HG03060 (cell line): ENCODE measurements around the gene SNRK.

Experiments used
- ATAC-seq: cut with Tn5 transposase; IDR thresholded peaks from one replicate; pipeline ENCODE4 v1.9.1; 2021; ENCODE audit warnings: low read depth, moderate number of reproducible peaks; ENCODE audit not compliant: unreplicated experiment

The SNRK gene

DNA sequence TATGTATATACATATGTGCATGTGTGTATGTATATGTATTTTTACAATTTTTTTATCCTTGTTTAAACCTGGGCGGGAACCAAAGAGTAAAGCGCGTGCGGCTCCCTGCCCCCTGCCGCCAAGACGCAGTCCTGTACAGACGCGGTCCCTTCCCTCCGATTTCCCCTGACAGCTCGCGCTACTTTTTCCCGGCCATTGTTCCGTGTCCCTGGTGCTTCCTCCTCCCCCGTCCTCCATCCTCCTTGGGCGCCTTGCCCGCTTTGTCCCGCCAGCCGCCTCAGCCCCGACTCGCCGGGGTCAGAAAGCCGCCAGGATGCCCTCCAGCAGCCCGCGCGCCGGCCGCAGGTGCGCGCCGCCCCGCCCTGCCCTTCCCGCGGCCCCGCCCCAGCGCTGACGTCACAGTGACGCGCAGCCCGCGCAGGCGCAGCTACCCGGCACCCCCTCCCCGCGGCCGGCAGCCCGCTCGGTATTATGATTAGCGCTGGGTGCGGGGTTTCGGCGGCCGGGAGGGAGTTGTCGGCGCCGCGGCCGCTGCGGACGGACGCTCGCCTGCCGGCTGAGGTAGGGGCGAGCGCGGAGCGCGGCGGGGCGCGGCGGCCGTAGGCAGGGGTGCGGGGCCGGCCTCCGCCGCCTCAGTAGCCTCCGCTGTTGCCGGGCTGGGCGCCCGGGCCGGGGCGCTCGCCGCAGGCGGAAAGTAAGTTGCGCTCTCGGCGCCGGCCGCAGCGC, at the start of gene SNRK:
Gene SNRK (plus strand): TSS at position 426 of the 726 bp plus-strand sequence. CDS start 16,664 bp downstream, outside the sequence.
- no peak for ATAC-seq

DNA sequence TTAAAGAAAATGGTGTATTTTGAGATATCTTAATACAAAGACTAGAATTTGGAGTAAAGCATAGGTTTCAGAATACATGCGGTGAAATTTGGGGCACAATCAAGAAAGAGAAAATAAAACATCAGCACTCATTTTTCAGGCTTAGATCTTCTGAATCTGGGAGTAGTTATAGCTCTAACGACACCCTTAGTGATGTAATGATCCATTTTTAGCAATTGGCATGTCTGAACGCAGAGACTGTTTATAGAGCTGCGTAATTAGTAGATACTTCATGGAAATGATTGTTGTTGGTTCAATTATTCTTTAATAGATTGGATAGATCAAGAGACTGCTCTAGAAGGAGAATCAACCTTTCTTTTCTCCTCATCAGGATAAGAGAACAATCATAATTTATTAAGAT, 47.5 kb upstream of the SNRK start:
- ATAC-seq, result no peak

- ATAC-seq, result no peak
These were observed 46.6 kb upstream of the SNRK start for GRCh38 chr3:43239755-43240154.

- no peak for ATAC-seq
These were observed 42.5 kb upstream of the SNRK start for GRCh38 chr3:43243590-43244587.

DNA sequence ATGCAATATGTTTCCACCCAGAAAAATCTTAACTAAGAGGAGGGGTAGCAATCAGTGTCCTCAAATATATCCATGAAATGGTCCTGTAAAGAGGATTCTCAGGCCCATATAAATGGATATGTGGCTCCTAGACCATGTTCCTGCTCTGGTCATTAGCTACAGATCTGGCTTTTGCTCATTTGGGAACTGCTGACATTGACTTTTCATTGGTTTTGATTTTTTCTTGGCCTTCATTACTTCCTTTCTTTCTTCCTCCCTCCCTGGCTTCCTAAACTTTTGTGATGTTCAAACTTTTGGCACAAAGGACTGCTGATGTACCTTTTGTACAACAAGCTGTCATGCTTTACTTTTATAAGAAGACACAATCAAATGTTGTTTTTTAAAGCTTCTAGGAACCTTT, 41.6 kb upstream of the SNRK start:
- ATAC-seq, result no peak

GRCh38 chr3:43246976-43247375, 39.4 kb upstream of the SNRK start:
- ATAC-seq, result no peak

DNA sequence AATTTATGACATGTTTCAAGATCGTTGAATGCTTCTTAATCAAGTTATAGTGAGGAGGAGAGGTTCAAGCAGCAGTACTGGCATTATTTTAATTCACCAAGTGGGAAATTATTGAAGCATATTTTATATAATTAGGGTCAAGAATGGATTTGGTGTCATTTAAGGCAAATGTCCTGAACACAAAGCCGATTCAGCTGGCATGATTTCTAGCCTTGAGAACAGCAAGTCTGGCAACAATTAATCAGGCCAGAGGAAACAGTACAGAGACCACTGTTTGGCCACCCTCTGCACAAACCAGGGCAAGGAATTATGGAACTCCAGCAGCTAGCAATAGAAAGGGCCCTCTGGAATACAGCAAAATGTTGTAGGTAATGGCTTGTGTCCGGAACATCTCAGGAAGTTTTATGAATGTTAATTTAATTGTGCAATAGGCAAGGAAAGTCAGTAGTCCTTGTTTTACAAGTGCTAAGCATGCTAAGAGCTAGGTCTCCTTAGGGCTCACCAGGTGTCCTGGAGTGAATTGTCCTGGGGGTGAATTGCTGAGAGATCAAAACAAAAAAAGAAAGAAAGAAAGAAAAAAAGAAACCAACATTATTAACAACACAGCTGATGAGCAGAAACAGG, 38.7 kb upstream of the SNRK start:
- ATAC-seq, result no peak

- no peak for ATAC-seq
These were observed 38.2 kb upstream of the SNRK start for GRCh38 chr3:43248185-43248583.

- ATAC-seq, result no peak
These were observed 37.4 kb upstream of the SNRK start for GRCh38 chr3:43248973-43249372.

- no peak for ATAC-seq
These were observed 36.9 kb upstream of the SNRK start for GRCh38 chr3:43249405-43249804.

- no peak for ATAC-seq
These were observed 33.0 kb upstream of the SNRK start for GRCh38 chr3:43253294-43253693.

DNA sequence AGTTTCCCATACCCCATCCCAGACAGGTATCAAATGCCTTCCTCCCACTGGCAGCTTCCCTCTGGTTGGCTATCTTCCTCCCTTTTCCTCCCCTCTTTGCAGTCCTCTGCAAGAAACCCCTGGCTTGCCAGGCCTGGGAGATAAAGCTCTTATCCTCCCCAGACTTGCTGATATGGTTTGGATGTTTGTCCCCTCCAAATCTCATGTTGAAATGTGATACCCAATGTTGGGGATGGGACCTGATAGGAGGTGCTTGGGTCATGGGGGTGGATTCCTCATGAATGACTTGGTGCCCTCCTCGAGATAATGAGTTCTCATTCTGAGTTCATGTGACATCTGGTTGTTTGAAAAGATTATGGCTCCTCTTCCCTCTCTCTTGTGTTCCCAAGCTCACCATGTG, 32.2 kb upstream of the SNRK start:
- ATAC-seq, result no peak

DNA sequence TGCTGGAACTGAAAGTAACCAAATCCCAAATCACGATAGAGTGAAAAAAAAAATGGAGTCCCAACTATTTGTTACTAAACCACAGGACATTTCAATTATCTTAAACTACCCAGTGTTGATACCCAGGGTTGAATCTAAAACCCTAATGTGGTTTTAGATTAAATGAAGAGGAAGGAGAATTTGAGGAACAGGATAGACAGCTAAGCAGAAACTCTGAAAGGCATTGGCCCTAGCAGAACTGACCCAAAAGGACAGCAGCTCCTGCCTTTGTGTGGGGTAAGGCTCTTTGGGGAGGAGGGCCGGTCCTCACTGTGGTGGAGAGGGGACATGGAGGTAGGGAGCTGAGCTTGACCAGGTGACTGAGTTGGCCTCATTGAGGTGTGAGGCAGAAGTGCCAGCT, 30.7 kb upstream of the SNRK start:
- no peak for ATAC-seq

DNA sequence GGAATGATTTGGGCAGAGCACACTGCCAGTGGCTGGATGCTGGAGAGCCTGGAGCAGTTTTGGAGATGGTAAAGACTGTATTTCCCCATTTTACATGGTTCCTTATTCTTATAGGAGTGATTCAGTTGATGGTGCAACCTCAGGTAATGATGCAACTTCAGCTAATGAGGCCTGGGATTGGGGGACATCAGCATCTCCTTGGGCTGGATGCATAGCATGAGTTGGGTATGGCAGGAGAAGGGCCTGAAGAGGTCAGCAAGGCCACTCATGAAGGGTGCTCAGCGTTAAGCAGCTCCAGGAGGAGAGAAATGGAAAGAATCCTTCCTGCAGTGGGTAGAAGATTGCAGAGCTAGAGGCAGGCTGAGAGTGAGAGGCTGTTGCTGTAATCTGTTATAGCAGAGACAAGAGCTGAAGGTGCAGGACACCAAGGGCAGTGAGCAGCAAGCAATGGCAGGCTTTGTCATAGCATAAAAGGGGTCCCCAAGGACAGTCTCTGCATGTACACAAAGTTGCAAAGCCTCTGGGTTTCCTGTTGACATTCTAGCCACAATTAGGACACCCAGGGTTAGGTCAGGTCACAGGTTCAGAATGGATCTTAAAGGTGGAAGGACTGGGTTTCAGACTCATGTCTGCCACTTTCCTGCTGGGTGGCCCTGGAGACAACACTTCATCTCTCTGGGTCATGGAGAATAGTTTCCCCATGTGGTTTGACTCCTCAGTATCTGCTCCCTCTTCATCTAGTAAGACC, 29.5 kb upstream of the SNRK start:
- no peak for ATAC-seq

GRCh38 chr3:43257850-43258249, 28.5 kb upstream of the SNRK start:
- ATAC-seq, result no peak

- ATAC-seq, result no peak
These were observed 26.7 kb upstream of the SNRK start for GRCh38 chr3:43259626-43260025.

DNA sequence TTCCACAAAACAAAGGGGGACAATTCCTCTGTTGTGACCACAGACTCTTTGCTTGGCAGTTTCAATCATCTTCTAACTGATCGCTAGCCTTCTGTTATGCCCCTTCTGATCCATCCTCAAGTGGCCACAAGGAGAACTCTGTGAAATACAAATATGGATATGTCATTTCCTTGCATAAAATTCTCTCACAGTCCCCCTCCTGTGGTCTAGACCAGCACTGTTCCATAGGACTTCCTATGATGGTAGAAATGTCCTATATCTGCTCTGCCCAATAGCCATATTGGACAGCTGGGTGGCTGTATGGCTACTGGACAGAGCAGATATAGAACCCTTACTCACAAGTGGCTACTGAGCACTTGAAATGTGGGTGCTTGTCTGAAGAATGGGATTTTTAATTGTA, 25.9 kb upstream of the SNRK start:
- ATAC-seq, result no peak

GRCh38 chr3:43262194-43262593, 24.1 kb upstream of the SNRK start:
- ATAC-seq, result no peak

DNA sequence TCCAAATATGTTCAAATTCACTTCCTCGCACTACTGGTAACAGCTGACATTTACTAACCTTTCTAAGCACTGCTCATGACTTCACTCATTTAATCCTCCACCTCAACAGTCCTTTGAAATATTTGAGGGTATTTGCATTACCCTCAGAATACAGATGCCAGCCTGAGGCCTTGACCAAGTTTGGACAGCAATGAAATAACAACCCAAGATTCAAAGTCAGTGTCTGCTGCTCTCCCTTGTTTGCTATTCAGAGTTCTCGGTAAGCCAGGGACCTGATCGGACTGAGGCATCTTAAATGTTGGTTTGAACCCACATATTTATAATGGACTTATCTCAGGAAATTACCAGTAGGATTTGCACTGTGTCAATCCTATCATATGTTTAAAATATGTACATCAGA, 19.9 kb upstream of the SNRK start:
- no peak for ATAC-seq

DNA sequence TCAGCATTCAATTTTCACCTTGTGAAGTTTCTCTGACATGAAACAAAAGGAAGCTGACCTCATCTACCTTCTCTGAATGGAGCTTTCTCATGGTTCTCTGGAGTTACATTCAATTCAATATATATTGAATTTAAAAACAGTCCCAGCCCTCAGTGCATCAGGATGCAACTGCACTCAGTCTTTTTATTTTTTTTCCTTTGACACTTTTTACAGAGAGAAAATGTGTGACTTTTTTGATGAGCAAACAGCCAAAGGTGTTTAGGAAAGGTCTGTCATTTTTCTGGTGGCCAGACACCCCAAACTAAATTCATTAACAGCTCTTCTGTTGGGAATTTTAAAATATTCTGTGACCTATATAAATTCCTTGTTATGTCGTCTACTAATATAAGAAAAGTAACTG, 19.3 kb upstream of the SNRK start:
- ATAC-seq, result no peak

- no peak for ATAC-seq
These were observed 17.7 kb upstream of the SNRK start for GRCh38 chr3:43268636-43269035.
